ENCODE measurements around the gene SETD7.
"Not testable (repeated sequence)": the region's sequence is repeated elsewhere in the genome, so short reads cannot be mapped to it uniquely, and the experiment has no call there.

SETD7 gene

GRCh38 chr4:139472852-139473251 lies 83.2 kb downstream of the SETD7 start:
- no peak for DNase-seq (ENCODE audit: extremely low spot score)
- ChIA-PET POLR2A (no interaction called here), CTCF (no interaction called here)
- TF ChIP-seq CTCF (IDR thresholded peaks at IDR 0.05; ENCODE audit: control extremely low read depth, extremely low read depth, low read depth, missing control alignments): no peak

- ChIA-PET POLR2A (no interaction called here), CTCF (interaction anchor here (0.7 to 1.1 kb wide), 3 partner anchors 16 to 45 kb away, joined by 3 read pairs; no protein-coding TSS in a partner anchor)
- DNase-seq (ENCODE audit: extremely low spot score): no peak
- no peak for TF ChIP-seq CTCF (IDR thresholded peaks at IDR 0.05; ENCODE audit: control extremely low read depth, extremely low read depth, low read depth, missing control alignments)
These were observed 84.9 kb downstream of the SETD7 start for GRCh38 chr4:139470997-139471665.

- CTCF ChIA-PET: interaction anchor here (0.7 to 0.9 kb wide), 2 partner anchors 15 to 18 kb away, joined by 3 read pairs; no protein-coding TSS in a partner anchor
- no peak for TF ChIP-seq CTCF (IDR thresholded peaks at IDR 0.05; ENCODE audit: control extremely low read depth, extremely low read depth, low read depth, missing control alignments)
- no peak for DNase-seq (ENCODE audit: extremely low spot score)
- POLR2A ChIA-PET: no interaction called here
These were observed 85.7 kb downstream of the SETD7 start for GRCh38 chr4:139470295-139470694.

- CTCF ChIA-PET: interaction anchor here (0.9 kb wide), 1 partner anchor 14 kb away, joined by 3 read pairs; no protein-coding TSS in a partner anchor
- POLR2A ChIA-PET: no interaction called here
- TF ChIP-seq CTCF (IDR thresholded peaks at IDR 0.05; ENCODE audit: control extremely low read depth, extremely low read depth, low read depth, missing control alignments): no peak
- no peak for DNase-seq (ENCODE audit: extremely low spot score)
These were observed 86.2 kb downstream of the SETD7 start for GRCh38 chr4:139469869-139470268.

GRCh38 chr4:139469216-139469615 lies 86.8 kb downstream of the SETD7 start:
- ChIA-PET CTCF (no interaction called here), POLR2A (no interaction called here)
- TF ChIP-seq CTCF (IDR thresholded peaks at IDR 0.05; ENCODE audit: control extremely low read depth, extremely low read depth, low read depth, missing control alignments): no peak

GRCh38 chr4:139468756-139469155 lies 87.3 kb downstream of the SETD7 start:
- DNase-seq (ENCODE audit: extremely low spot score); CTCF ChIA-PET; POLR2A ChIA-PET: not testable (repeated sequence)

More at GRCh38 chr4:139469216-139469615, 86.8 kb downstream of the SETD7 start:
- DNase-seq (ENCODE audit: extremely low spot score): no peak

GRCh38 chr4:139465922-139466321 lies 90.1 kb downstream of the SETD7 start:
- POLR2A ChIA-PET: no interaction called here

GRCh38 chr4:139464512-139464911 lies 91.5 kb downstream of the SETD7 start:
- POLR2A ChIA-PET; DNase-seq (ENCODE audit: extremely low spot score): not testable (repeated sequence)
- CTCF ChIA-PET: interaction anchor here (1.5 kb wide), 1 partner anchor 10 kb away, joined by 3 read pairs; no protein-coding TSS in a partner anchor

More at GRCh38 chr4:139465922-139466321, 90.1 kb downstream of the SETD7 start:
- no peak for DNase-seq (ENCODE audit: extremely low spot score)
- CTCF ChIA-PET: no interaction called here
- TF ChIP-seq CTCF (IDR thresholded peaks at IDR 0.05; ENCODE audit: control extremely low read depth, extremely low read depth, low read depth, missing control alignments): no peak
